HepG2 (cell line): Measurements from ENCODE around the gene TBC1D24. TPM values are rescaled to one million over a fixed set of nuclear protein-coding genes. Genes with fewer than 3 reads are reported as not detected.

Source experiments
- ASH2L ChIP-seq: fragments of 300-600, 200-600 bp; sonication (generic); IDR thresholded peaks from 2 replicates; pipeline ENCODE4 v1.7.0; 2017; ENCODE audit warnings: low read depth, mild to moderate bottlenecking, moderate library complexity, mixed read lengths, low read length; ENCODE audit not compliant: insufficient read length
- BRF2 ChIP-seq: sonication (generic); formaldehyde crosslinking; IDR thresholded peaks from 2 replicates; pipeline ENCODE4 v1.8.1; 2022; ENCODE audit warnings: mild to moderate bottlenecking, missing genetic modification reagents
- CEBPB ChIP-seq: IDR thresholded peaks from 2 replicates; pipeline ENCODE4 v1.6.1; 2011; ENCODE audit warnings: low read depth, low read length, improper control_type of control experiment, borderline replicate concordance
- DMAP1 ChIP-seq: IDR thresholded peaks from 2 replicates; pipeline ENCODE4 v1.6.1; 2016
- ELF1 ChIP-seq: sonication (generic); formaldehyde crosslinking; IDR thresholded peaks from 2 replicates; pipeline ENCODE4 v1.4.0; 2020; ENCODE audit warnings: missing genetic modification reagents
- FOSL2 ChIP-seq: sonication (generic); formaldehyde crosslinking; IDR thresholded peaks from 2 replicates; pipeline ENCODE4 v1.4.0; 2020; ENCODE audit warnings: missing genetic modification reagents
- HOXA3 ChIP-seq: sonication (generic); formaldehyde crosslinking; IDR thresholded peaks from 2 replicates; pipeline ENCODE4 v1.5.0; 2020; ENCODE audit warnings: missing genetic modification reagents
- KIAA2018 ChIP-seq: sonication (generic); formaldehyde crosslinking; IDR thresholded peaks from 2 replicates; pipeline ENCODE4 v1.5.0; 2020; ENCODE audit warnings: mild to moderate bottlenecking, missing genetic modification reagents, borderline replicate concordance
- KLF16 ChIP-seq, 2 experiments: sonication (generic) in 1 of 2; formaldehyde crosslinking in 1 of 2; IDR thresholded peaks; 2 replicates each; pipeline versions ENCODE4 v1.6.1 to v1.8.0; 2016 to 2023; ENCODE audit warnings: missing genetic modification reagents in 2 of 2, missing compliant biosample characterization in 1 of 2
- MTF2 ChIP-seq: sonication (generic); formaldehyde crosslinking; IDR thresholded peaks from 2 replicates; pipeline ENCODE4 v1.5.0; 2020; ENCODE audit warnings: missing genetic modification reagents, borderline replicate concordance
- RBFOX2 ChIP-seq: fragments of 200-400 bp; formaldehyde crosslinking; IDR thresholded peaks from 2 replicates; pipeline ENCODE4 v1.6.1; 2017; ENCODE audit warnings: low read depth, mild to moderate bottlenecking, low read length
- SNRNP70 ChIP-seq: fragments of 200-400 bp; formaldehyde crosslinking; IDR thresholded peaks from 2 replicates; pipeline ENCODE4 v1.6.1; 2017; ENCODE audit warnings: mild to moderate bottlenecking, low read depth, low read length, moderate library complexity
- ZBTB44 ChIP-seq: sonication (generic); formaldehyde crosslinking; IDR thresholded peaks from 2 replicates; pipeline ENCODE4 v1.4.0; 2020; ENCODE audit warnings: missing genetic modification reagents
- ZNF260 ChIP-seq: sonication (generic); formaldehyde crosslinking; IDR thresholded peaks from 2 replicates; pipeline ENCODE4 v1.4.0; 2020; ENCODE audit warnings: missing genetic modification reagents, low read depth, mild to moderate bottlenecking, borderline replicate concordance
- ZNF326 ChIP-seq: sonication (generic); formaldehyde crosslinking; IDR thresholded peaks from 2 replicates; pipeline ENCODE4 v1.4.0; 2020; ENCODE audit warnings: missing genetic modification reagents, borderline replicate concordance
- ZNF333 ChIP-seq: sonication (generic); formaldehyde crosslinking; IDR thresholded peaks from 2 replicates; pipeline ENCODE4 v1.4.0; 2020; ENCODE audit warnings: mild to moderate bottlenecking, missing genetic modification reagents, borderline replicate concordance
- ZNF512B ChIP-seq: sonication (generic); formaldehyde crosslinking; IDR thresholded peaks from 2 replicates; pipeline ENCODE4 v1.5.1; 2020; ENCODE audit warnings: missing genetic modification reagents, mild to moderate bottlenecking, borderline replicate concordance
- polyA plus RNA-seq, 8 experiments: library from polyadenylated mRNA; depleted of rRNA in 3 of 8; stranded (reverse) in 7 of 8; unstranded in 1 of 8; fragments of >200 nt; fragmentation: Illumina TruSeq in 4 of 8; extraction: Trizol in 4 of 8; gene quantifications; 2 replicates each; pipeline versions ENCODE4 v1.2.1 to v1.2.3, GENCODE V29; 2011 to 2016; ENCODE audit warnings: low read depth in 4 of 8, missing spikeins in 1 of 8, mixed read lengths in 1 of 8; ENCODE audit not compliant: insufficient read depth in 1 of 8
- total RNA-seq, 5 experiments: library from RNA; depleted of rRNA; stranded (reverse); fragments of >200 nt; fragmentation: Illumina TruSeq; extraction: Trizol; gene quantifications; 2 replicates each; pipeline ENCODE4 v1.2.3, GENCODE V29; 2016; ENCODE audit warnings: low read depth in 1 of 5

TBC1D24 gene
- total and polyA plus RNA-seq, 2 of the 13 experiments (the other 11 are each of a cell fraction or from before 2014, with no cell fraction given), result 7.7 to 13.7 TPM

- TF ChIP-seq KIAA2018 (CRISPR knock-in tag), result 0 out of 2 replicates have a peak, but pooled peaks have one; percentile 38
- no peak for TF ChIP-seq ASH2L
- TF ChIP-seq KLF16 (CRISPR knock-in tag; IDR thresholded peaks at IDR 0.05), result peak in 1 of 2 experiments; percentile 35; a peak in 2 of 4 replicates
- 0 out of 2 replicates have a peak, but pooled peaks have one; percentile 26 for TF ChIP-seq BRF2 (CRISPR knock-in tag)
- TF ChIP-seq FOSL2, result 0 out of 2 replicates have a peak, but pooled peaks have one; percentile 9
- TF ChIP-seq ZNF333, result no peak
- TF ChIP-seq ZNF326 (CRISPR knock-in tag), result no peak
- TF ChIP-seq CEBPB, result no peak
- no peak for TF ChIP-seq DMAP1 (CRISPR knock-in tag)
- no peak for TF ChIP-seq ZBTB44
- TF ChIP-seq MTF2, result no peak
- TF ChIP-seq RBFOX2, result no peak; the same call in 1 of the 2 replicates
- TF ChIP-seq ZNF512B (CRISPR knock-in tag), result no peak
- TF ChIP-seq ZNF260 (CRISPR knock-in tag), result no peak
- TF ChIP-seq ELF1 (CRISPR knock-in tag), result no peak
- no peak for TF ChIP-seq HOXA3 (CRISPR knock-in tag)
- no peak for TF ChIP-seq SNRNP70
These were observed 46.2 kb upstream of the TBC1D24 start (continued) for GRCh38 chr16:2428784-2429033.
